Measurements from ENCODE around the gene USH2A.

DNA sequence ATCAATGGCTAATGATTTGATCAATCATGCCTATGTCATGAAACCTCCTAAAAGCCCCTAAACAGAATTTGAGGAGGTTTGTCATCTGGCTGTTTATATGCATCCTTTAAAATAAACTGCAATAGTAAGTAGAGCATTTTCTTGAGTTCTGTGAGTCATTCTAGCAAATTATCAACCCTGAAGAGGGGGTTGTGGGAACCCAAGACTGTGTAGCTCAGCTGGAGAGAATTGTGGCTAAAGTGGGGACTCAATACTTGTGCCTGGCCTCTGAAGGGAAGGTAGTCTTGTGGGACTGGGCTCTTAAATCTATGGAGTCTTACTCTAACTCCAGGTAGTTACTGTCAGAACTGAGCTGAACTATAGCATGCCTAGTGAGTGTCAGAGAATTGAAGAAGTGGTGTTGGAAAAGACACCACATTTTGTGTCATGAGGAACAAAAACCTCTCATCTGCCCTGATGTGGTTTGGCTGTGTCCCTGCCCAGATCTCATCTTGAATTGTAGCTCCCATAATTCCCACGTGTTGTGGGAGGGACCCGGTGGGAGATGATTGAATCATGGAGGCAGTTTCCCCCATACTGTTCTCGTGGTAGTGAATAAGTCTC, 402.4 kb downstream of the USH2A start:
- TF ChIP-seq CTCF (conservative IDR thresholded peaks at IDR 0.05; ENCODE audit: low read depth, low read length) (no peak), EZH2 (IDR thresholded peaks at IDR 0.05; ENCODE audit: borderline replicate concordance, low read depth, low read length, poor library complexity, severe bottlenecking) (no peak)

Data from A673 (cell line).